Heart right ventricle (tissue), 16 donors: ENCODE measurements around the gene NDE1. TPM values are rescaled to one million over a fixed set of nuclear protein-coding genes. Genes with fewer than 3 reads are reported as not detected.

Experiments
- ATAC-seq, 8 donors: fragments of 200-7000 bp; cut with Tn5 transposase; one replicate each; pipeline ENCODE4 v1.9.1; 2020; ENCODE audit warnings: mild to moderate bottlenecking in 8 of 8, moderate library complexity in 8 of 8, moderate number of reproducible peaks in 1 of 8
- DNase-seq, 2 donors: peaks; one replicate each; pipeline ENCODE4 v3.0.0-alpha.2; 2020
- H3K27ac ChIP-seq, 10 donors: fragments of 200-600 bp; sonication (generic) in 2 of 10; one replicate each; pipeline versions ENCODE4 v1.5.0 to v1.8.0; 2020 to 2022; ENCODE audit warnings: mild to moderate bottlenecking in 3 of 10
- H3K27me3 ChIP-seq, 7 donors: fragments of 200-600 bp; one replicate each; pipeline ENCODE4 v1.8.0; 2021 to 2022; ENCODE audit warnings: mild to moderate bottlenecking in 2 of 7
- H3K36me3 ChIP-seq, 9 donors: fragments of 200-600 bp; sonication (generic) in 1 of 9; one replicate each; pipeline versions ENCODE4 v1.5.0 to v1.8.0; 2020 to 2022; ENCODE audit warnings: mild to moderate bottlenecking in 2 of 9
- H3K4me1 ChIP-seq, 9 donors: fragments of 200-600 bp; sonication (generic) in 1 of 9; one replicate each; pipeline versions ENCODE4 v1.5.0 to v1.8.0; 2020 to 2022; ENCODE audit warnings: mild to moderate bottlenecking in 4 of 9
- H3K4me3 ChIP-seq, 10 donors: fragments of 200-600 bp; sonication (generic) in 2 of 10; one replicate each; pipeline versions ENCODE4 v1.5.0 to v1.8.0; 2020 to 2022; ENCODE audit warnings: mild to moderate bottlenecking in 7 of 10, moderate library complexity in 2 of 10
- H3K9me3 ChIP-seq, 11 donors: fragments of 200-600 bp in 10 of 11; sonication (generic) in 2 of 11; one replicate each; pipeline versions ENCODE4 v1.5.0 to v1.8.0; 2013 to 2022; ENCODE audit warnings: mild to moderate bottlenecking in 2 of 11, control low read depth in 1 of 11, moderate library complexity in 1 of 11
- CTCF ChIP-seq, 9 donors: fragments of 200-600 bp; sonication (generic) in 2 of 9; IDR thresholded peaks; one replicate each; pipeline versions ENCODE4 v1.5.0 to v1.8.0; 2021 to 2022; ENCODE audit warnings: antibody characterized with exemption in 9 of 9, mild to moderate bottlenecking in 5 of 9, moderate library complexity in 1 of 9
- WGBS, 2 donors: extraction: QIAGEN DNeasy Blood & Tissue Kit; methylation state at CpG; one replicate each; pipeline ENCODE4 v1.1.7; 2013; ENCODE audit warnings: inconsistent platforms in 1 of 2; 5-methylcytosine and 5-hydroxymethylcytosine counted together
- intact Hi-C, 10 donors: fragments of 100-400 bp; cut with DNase I; formaldehyde crosslinking; loops; one replicate each; pipeline versions ENCODE4 v1.11.1 to v1.14.2; 2022
- polyA plus RNA-seq, 2 donors: library from polyadenylated mRNA; stranded (reverse); fragments of 200-250 nt; gene quantifications; one replicate each; pipeline ENCODE4 v1.2.3, GENCODE V29; 2013
- total RNA-seq, 10 donors: library from RNA; stranded (reverse); fragmentation: NEBNext Ultra II Directional in 3 of 10; extraction: Animal tissue kit (Norgen Biotek cat#: 25700) in 3 of 10; gene quantifications; one replicate each; pipeline versions ENCODE4 v1.2.1 to v1.2.4, GENCODE V29; 2021 to 2023
- donor health status: Arrhythmogenic right ventricular cardiomyopathy.
- donor health status: ischemic (EF 13 %, LVEDD 7.1; RV severe dilation, severe dysfunction).
- donor health status: healthy with polysubstance abuse.
- donor health status: DM: no; HTN: yes; CAD: no.
- donor health status: DM: no; HTN: no; CAD: no.
- donor health status: ischemic (EF 25% LVEDD 6.9; RV normal size, moderate dysfunction).
- donor health status: ischemic (EF 25% LVEDD 5.7; RV mildly dilated, moderate dysfunction).
- donor health status: healthy.
- donor health status: DM: yes; HTN: yes; CAD: no.
- donor health status: Ischemic cardiomyopathy.
- donor health status: ischemic (EF 35%, LVEDD 5.7; RV mildly dilated, moderate dysfunction).
- donor health status: nonischemic (EF 11% LVEDD 7.7; RV severe dilation, severe dysfunction).
- donor health status: DM: yes; HTN: yes; CAD: no.
- donor health status: PGD.
- donor health status: ischemic (EF 29% LVEDD 5.4; RV normal size, mild dysfunction).
- donor health status: nonischemic (EF 23%, LVEDD 6.1; RV moderate dilation, normal function).

Gene NDE1
- total and polyA plus RNA-seq, 12 donors = 6.0 to 29.0 (median 18.6) TPM

DNA sequence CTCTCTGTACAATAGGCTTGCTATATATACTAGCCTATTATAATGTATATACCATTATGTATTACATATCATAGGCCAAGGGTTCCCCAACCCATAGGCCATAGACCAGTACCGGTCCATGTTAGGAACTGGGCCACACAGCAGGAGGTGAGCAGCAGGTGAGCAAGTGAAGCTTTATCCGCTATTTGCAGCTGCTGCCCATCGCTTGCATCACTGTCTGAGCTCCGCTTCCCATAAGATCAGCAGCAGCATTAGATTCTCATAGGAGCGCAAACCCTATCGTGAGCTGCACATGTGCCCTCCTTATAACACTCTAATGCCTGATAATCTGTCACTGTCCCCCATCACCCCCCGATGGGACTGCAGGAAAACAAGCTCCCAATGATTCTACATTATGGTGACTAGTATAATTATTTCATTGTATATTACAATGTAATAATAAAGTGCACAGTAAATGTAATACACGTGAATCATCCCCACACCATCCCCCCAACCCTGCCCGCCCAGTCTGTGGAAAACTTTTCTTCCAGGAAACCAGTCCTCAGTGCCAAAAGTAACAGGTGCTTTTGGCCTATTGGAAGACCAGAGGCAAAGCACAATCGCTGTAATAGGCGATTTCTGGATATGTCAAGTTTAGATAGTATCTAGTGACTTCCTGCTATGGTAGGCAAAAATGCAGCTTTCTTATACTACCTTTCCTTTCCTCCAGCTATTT lies 122.7 kb downstream of the NDE1 start:
- no peak overlapping the region for H3K27ac ChIP-seq
- TF ChIP-seq CTCF (IDR thresholded peaks at IDR 0.05) = no peak
- WGBS, 2 donors = 84% methylated on average over 11 of the region's 11 CpGs

GRCh38 chr16:15773968-15774367 lies 123.9 kb downstream of the NDE1 start:
- ATAC-seq (no peak), DNase-seq (no peak)
- intact Hi-C loops = loop anchor here in 1 of 10 donors (10.0 kb wide), 1 partner anchor 51 kb away; no protein-coding TSS in a partner anchor
- no peak for TF ChIP-seq CTCF (IDR thresholded peaks at IDR 0.05)
- Histone ChIP-seq H3K27me3 (peaks cover 0 to 13% (median 5%) of the 10 kb centered on the region in 7 donors), H3K36me3 (no peaks in the 10 kb centered on the region), H3K4me3 (no peak overlapping the region), H3K27ac (no peak overlapping the region), H3K4me1 (peaks cover 0 to 20% (median 6%) of the 10 kb centered on the region in 9 donors), H3K9me3 (no peaks in the 10 kb centered on the region)
- 61 to 70% methylated on average over 6 of the region's 6 CpGs for WGBS, 2 donors

More for the DNA sequence above, 122.7 kb downstream of the NDE1 start:
- Histone ChIP-seq H3K4me1 (peaks cover 0 to 20% (median 6%) of the 10 kb centered on the region in 9 donors), H3K36me3 (no peaks in the 10 kb centered on the region), H3K9me3 (peaks cover 0 to 10% (median 0%) of the 10 kb centered on the region in 11 donors), H3K27me3 (peaks cover 0 to 5% (median 0%) of the 10 kb centered on the region in 7 donors), H3K4me3 (no peak overlapping the region)
- DNase-seq (no peak), ATAC-seq (no peak)
- intact Hi-C loops = loop anchor here in 1 of 10 donors (10.0 kb wide), 1 partner anchor 52 kb away; no protein-coding TSS in a partner anchor

GRCh38 chr16:15775209-15775608 lies 125.2 kb downstream of the NDE1 start:
- H3K4me1 ChIP-seq = peaks cover 0 to 10% (median 5%) of the 10 kb centered on the region in 9 donors
- ATAC-seq (no peak), DNase-seq (no peak)
- no peaks in the 10 kb centered on the region for H3K36me3 ChIP-seq
- intact Hi-C loops = loop anchor here in 4 of 10 donors (5.0 to 10.0 kb wide), 4 partner anchors 42 to 362 kb away; no protein-coding TSS in a partner anchor
- peaks cover 0 to 16% (median 7%) of the 10 kb centered on the region in 7 donors for H3K27me3 ChIP-seq
- no peak overlapping the region for H3K27ac ChIP-seq
- H3K4me3 ChIP-seq = no peak overlapping the region
- no peak for TF ChIP-seq CTCF (IDR thresholded peaks at IDR 0.05)
- no peaks in the 10 kb centered on the region for H3K9me3 ChIP-seq

- Histone ChIP-seq H3K27me3 (peaks cover 0 to 16% (median 7%) of the 10 kb centered on the region in 7 donors), H3K4me3 (no peak overlapping the region), H3K27ac (no peak overlapping the region), H3K9me3 (no peaks in the 10 kb centered on the region), H3K4me1 (peaks cover 0 to 4% (median 0%) of the 10 kb centered on the region in 9 donors), H3K36me3 (no peaks in the 10 kb centered on the region)
- no peak for DNase-seq
- no peak for ATAC-seq
- 57 to 70% methylated on average over 7 of the region's 7 CpGs for WGBS, 2 donors
- TF ChIP-seq CTCF (IDR thresholded peaks at IDR 0.05) = no peak
- intact Hi-C loops = loop anchor here in 4 of 10 donors (5.0 to 10.0 kb wide), 4 partner anchors 42 to 362 kb away; no protein-coding TSS in a partner anchor
These were observed 125.7 kb downstream of the NDE1 start for GRCh38 chr16:15775663-15776304.

Other genes with a start within 250 kb of the NDE1 start
- 100 to 1,000 TPM in 3 of 10 donors, 10 to 100 TPM in 7; 59.9 to 121 (median 87.6) TPM for gene BMERB1, start 215.7 kb upstream of the NDE1 start, total RNA-seq
- 10 to 100 TPM; 16.5 to 54.0 TPM for gene BMERB1, start 215.7 kb upstream of the NDE1 start, polyA plus RNA-seq
- 10 to 100 TPM; 39.1 to 59.1 (median 43.0) TPM for gene MARF1, start 7.1 kb upstream of the NDE1 start, total RNA-seq
- 10 to 100 TPM in 1 of 2 donors, 1 to 10 TPM in 1; 9.6 to 14.9 TPM for gene MARF1, start 7.1 kb upstream of the NDE1 start, polyA plus RNA-seq
- gene MYH11, start 206.8 kb downstream of the NDE1 start, total RNA-seq = 10 to 100 TPM in 9 of 10 donors, 1 to 10 TPM in 1; 9.8 to 40.5 (median 23.5) TPM
- gene MYH11, start 206.8 kb downstream of the NDE1 start, polyA plus RNA-seq = 10 to 100 TPM; 20.0 to 46.7 TPM
- 10 to 100 TPM; 24.1 to 42.6 (median 32.5) TPM for gene CEP20, start 238.4 kb downstream of the NDE1 start, total RNA-seq
- gene CEP20, start 238.4 kb downstream of the NDE1 start, polyA plus RNA-seq = 10 to 100 TPM; 14.8 to 14.9 TPM